OCI-M1 (cell line): ENCODE results near the gene SLC38A1.
"Not testable (repeated sequence)": the region's sequence is repeated elsewhere in the genome, so short reads cannot be mapped to it uniquely, and the experiment has no call there.

ENCODE experiments used
- DNase-seq: peaks from one replicate; lab custom pipeline; 2025; lab: John Stamatoyannopoulos, UW

SLC38A1 gene

DNA sequence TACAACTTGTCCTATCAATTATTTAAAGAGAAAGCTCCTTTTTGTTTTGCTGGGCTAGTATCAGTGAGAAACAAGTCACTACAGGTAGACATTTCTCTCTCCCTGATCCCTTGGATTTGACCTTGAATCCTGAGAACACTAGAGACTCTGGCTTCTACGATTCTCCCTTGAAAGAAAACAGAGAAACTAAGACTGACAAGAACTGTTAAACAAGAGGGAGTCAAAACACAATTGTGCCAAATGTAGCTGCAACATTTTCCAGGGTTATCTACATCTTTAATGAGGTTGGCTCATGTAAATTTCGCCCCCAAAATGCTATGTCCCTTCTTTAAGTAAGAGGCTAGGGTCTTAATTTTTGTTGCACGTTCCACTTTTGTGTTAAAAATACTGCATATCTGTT lies 62.4 kb downstream of the SLC38A1 start:
- no peak for DNase-seq

DNA sequence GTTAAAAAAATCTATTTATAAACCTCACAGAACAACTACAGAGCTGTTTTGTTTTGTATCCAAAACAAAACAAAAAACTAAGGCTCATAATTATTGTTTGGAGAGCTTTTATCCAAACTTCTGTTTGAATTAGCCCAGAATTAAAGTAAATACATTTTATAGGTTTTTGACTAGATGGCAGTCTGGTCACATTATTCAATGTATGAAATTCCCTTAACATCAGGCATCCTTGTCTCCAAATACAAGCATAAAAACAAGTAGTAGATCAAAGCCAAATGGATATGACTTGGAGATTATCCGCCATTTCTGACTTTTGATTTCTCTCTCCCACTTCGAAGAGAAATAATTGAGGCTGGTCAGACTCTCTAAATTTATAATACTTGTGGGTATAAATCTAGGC lies 63.5 kb downstream of the SLC38A1 start:
- no peak for DNase-seq

DNA sequence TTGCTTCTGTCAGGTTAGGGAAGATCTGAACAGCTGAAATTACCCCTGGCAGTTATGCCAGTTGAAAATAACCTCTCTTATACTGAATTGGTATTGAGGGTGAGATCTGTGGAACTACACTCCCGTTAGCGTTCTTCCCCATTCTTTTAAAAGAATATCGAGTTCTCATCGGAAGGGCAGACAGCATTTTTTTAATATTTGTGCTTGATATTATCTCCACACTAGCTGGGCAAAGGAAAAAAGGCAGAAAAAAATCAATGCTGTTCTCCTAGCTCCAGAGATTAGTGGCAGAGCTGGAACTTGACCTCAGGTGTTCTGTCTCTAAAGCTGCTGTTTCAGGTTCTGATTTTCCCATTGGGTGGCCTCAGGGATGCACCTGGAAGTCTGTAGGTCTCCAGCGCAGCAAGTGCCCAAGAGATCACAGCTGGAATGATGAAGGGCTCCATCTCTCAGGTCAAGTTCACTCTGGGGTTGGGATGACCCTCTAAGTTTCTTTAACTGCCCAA lies 67.5 kb downstream of the SLC38A1 start:
- DNase-seq: no peak

DNA sequence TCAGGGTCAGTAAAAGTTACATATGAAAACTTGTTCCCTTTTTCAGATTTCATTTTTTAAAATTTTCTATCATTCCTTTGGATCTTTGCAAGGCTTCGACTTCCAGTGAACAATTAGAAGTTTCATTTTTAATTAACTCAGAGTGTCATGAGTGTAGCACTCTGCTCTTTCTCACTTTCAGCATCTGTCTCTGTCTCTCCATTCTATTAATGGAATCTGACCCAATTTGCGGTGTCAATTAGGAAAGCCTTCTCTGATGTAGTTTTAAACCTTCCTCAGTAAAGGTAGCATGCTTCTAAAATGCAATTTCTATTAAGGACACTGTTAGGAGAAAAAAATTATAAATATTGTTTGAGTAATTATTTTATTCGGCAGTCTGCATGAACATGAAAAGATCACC lies 68.3 kb downstream of the SLC38A1 start:
- no peak for DNase-seq

DNA sequence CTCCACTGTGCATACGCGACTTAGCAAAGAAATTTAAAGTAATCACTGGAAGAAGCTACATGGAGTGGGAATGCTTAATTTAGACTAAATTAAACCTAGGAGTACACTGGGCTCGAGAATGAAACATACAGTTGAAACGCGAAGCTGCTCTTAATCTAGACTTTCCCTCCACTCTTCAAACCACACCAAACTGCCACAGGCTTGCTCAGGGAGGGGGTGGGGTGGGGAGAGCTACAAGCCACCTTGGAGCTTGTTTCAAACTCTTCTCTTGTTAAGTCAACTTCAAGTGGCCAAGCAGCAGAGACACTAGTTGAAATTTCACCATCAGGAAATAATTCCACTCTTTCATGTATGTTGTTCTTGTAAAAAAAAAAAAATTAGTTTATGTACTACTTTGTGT lies 69.9 kb downstream of the SLC38A1 start:
- DNase-seq: peak; percentile 46

DNA sequence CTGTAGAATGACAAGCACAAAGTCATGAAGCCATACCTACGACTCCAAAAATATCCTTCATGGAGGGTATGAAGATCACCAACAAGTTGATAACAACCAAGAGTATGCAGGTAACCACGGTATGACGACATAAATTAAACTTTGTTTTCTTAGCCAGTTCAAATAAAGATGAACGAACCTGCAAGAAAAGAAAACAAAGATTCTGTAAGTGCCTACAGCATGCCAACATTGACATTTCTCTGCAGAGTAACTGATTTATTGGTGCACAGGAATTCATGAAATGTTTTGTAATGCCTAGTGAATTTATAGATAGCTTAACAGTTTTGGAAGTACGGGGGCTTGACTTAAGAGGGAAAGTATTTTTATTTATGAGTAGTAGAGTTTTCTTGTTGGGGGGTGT lies 71.0 kb downstream of the SLC38A1 start:
- DNase-seq: no peak

DNA sequence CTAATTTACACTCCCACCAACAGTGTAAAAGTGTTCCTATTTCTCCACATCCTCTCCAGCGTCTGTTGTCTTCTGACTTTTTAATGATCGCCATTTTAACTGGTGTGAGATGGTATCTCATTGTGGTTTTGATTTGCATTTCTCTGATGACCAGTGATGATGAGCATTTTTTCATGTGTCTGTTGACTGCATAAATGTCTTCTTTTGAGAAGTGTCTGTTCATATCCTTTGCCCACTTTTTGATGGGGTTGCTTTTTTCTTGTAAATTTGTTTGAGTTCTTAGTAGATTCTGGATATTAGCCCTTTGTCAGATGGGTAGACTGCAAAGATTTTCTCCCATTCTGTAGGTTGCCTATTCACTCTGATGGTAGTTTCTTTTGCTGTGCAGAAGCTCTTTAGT lies 78.3 kb downstream of the SLC38A1 start:
- DNase-seq: not testable (repeated sequence)

DNA sequence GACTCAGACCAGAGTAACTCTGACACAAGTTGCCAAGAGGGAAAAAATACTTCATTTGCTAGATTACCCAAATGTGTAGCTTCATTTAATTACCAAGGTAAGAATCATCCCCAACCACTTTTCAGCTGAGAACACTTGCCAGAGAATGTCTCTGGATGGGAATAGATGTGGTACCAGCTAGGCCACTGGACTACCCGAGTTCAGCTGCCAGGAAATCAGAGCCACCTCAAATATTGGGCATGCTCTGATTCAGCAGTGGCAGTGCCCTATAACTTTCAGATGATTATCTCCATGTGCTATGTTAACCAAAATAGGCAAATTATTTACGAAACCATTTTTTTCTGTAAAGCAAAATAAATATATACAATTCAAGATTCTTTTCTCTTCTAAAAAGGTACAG lies 80.7 kb downstream of the SLC38A1 start:
- no peak for DNase-seq

DNA sequence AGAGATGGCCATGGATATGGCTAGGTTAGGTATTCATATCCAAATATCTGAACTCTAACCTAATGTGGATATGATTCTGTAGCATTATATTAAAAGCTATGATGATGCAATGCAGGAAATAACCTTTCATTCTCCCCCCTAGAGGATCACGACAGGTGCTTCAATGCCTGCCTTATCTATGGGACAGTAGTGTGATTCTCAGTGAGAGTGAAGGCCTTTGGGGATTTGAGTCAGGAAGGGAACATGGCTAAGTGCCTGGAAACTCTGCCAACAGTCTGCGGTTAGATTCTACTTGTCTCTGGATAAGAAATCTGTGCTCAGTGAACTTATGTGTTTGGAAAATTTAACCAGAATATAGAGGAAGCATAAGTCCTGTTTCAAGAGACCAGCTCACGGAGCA lies 81.8 kb downstream of the SLC38A1 start:
- DNase-seq: no peak

DNA sequence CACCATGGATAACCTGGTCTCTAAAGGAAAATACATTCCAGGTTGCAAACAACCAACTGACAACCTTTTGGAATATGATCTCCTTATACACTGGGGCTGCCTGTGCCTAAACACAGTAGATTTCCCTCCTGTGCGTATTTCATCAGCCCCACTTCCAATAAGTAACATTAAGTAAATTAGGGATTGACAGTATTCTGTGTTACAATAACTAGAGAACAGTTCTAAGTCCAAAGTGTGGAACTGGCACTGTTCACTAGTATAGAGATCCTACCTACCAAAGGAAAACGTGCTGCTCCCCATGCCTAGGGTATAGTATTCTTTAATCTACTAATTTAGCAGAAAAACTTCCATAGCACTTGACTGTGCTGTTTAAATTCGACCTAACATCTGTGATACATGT lies 82.8 kb downstream of the SLC38A1 start:
- DNase-seq: no peak

DNA sequence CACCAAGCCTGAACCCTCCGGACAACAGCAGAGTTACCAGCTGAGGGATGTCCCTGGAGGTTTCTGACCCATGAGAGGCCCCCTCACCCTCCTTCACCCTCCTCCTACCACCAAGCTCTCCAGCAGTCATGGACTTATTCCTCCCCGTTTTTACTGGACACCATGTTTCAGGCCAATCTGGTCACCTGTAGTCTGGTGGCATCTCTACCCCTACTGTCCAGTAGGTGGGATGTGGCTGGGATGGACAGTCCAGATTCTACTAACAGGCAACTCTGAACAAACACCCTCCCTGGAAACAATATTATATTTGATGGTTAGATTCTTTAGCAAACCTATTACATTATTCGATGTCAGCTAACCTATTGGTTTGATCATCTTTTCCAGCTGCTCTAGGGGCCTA lies 83.2 kb downstream of the SLC38A1 start:
- DNase-seq: no peak

DNA sequence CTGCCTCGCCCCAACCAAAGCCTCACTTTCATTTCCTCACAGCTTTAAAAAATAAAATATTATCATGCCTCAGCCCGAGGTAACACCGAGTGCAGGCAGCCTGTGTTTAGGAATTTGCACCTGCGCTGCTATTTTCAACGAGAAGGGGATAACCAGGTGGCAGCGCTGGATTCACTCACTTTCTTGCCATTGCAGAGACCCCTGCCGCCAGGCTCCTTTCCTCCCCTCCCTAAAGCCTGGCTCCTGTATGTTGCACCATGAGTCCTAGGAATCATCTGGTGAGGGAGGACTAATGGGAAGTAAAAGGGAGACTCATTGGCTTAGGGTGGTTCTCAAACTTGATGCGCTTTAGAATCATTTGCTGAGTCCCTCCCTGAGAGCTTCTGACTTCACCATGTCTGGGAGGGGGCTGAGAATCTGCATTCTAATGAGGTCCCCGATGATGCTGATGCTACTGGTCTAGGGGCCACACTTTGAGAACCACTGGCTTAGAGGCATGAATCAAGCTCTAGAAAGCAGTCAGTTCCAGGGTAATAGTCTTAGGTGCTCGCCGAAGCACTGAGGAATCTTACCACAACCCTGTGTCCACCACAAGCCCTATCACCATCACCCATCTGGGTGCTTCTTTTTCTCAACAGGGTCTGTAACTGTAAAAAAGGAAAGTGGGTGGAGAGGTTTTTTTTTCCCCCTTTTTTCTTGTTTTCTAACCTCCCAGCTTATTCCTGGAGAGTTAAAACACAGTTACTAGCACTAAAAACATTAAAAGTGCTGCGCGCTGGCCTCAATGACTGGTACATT lies 83.8 kb downstream of the SLC38A1 start:
- DNase-seq: peak; percentile 45

DNA sequence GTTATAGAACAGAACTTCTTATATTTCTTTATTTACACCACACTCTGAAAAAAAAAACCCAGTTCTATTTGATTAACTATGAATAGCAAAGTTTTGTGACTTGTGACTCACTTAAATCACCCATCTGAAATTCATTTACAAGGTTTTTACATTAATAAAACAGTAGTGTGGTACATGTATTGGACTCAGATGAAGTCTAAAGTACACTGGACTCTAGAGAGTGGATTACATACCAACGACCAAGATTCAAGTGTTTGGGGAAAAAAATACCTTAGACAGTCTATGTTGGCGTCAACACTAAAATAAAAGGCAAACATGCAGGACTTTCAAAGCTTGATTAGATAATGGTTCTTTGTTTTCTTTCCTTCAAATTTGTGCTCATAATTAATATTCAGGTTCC lies 85.7 kb downstream of the SLC38A1 start:
- no peak for DNase-seq

DNA sequence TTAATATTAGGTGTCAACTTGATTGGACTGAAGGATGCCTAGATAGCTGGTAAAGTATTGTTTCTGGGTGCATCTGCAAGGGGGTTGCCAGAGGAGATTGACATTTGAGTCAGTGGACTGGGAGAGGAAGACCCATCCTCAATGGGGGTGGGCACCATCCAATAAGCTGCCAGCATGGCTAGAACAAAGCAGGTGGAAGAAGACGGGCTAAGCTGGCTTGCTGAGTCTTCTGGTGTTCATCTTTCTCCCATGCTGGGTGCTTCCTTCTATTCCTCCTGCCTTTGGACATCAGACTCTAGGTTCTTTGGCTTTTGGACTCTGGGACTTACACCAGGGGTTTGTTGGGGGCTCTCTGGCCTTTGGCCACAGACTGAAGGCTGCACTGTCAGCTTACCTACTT lies 87.4 kb downstream of the SLC38A1 start:
- no peak for DNase-seq

DNA sequence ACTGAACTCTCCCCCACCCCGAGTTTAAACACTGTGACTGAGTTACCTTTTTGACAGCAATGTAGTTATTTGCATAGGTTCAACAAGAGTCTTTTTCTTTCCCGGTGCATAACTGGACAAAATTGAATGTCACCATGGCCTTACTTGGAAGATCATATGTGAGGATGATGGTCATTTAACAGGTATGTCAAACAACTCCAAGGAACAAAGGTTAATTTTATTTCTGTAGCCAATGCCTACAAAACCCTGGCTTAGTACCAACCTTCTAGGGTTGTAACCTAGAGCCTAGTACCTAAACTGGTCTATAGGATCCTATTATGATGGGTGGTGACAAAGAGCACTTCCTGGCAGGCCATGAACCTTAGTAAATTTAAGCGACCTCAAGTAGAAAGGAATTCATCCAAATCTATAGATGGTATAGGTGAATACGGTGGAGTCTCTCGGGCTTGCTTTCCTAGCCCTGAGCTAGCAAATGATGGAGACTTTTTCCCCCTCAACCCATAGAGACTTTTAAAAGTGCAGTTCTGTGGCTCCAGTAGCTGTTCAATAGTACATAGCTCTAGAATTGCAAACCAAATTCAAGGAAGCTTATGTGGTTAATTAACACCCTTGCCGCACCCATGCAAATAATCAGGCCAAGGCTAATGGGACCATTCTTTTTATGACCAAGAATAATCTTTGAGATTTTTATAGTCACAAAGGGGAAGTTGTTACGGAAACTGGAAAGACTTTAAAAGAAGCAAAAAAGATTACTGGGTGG lies 89.0 kb downstream of the SLC38A1 start:
- no peak for DNase-seq

DNA sequence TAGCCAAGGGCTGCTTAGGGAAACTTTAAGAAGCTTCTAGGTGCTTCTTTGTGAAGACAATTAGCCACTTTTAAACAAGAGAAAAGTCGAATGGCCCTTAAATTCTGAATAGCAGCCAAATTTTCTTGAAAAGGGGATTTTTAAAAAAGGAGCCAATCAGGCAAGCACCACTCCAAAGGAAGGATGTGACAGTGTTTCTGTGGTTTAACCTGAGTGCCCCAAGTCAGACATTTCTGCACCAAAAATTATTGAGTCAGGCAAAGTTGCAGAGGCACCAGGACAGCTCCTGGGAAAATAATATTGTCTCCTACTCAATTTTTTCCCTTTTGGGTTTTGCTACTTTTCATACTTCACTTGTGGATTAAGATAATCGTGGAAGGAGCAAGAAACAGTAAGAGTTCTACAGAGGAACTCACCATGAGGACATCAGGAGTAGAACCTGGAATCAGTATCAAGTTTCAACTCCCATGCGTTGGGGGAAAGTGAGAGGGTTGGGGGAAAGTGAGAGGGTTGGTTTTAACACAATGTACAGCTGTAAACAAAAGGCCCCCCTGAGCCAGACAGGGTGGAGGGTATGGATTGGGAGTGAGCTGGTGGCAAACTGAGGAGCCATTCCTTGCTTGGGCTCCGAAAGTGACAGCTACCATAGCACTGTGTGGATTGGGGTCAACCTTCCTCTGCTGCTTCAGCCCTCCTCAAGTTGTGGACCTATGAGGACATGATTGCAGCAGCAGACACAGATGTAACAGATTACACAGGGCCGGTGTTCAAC lies 90.8 kb downstream of the SLC38A1 start:
- DNase-seq: no peak

DNA sequence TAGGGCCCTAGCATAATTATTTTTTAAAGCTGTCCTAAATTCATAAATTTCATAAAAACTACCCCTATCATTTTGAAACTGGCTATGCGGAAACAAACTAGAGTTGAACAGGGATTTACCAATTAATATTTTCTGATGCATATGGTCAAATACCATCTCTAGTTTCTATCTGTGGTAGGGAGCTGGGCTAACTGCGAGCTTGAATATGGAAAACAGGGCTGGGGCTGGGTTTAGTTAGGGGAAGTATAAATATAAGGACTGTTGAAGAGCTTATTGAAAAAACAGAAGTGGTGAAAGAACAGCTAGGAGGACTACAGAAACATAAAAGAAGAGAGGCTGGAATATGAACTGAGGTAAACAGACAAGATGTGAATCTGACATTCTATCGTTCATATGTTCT lies 91.8 kb downstream of the SLC38A1 start:
- peak; percentile 45 for DNase-seq

DNA sequence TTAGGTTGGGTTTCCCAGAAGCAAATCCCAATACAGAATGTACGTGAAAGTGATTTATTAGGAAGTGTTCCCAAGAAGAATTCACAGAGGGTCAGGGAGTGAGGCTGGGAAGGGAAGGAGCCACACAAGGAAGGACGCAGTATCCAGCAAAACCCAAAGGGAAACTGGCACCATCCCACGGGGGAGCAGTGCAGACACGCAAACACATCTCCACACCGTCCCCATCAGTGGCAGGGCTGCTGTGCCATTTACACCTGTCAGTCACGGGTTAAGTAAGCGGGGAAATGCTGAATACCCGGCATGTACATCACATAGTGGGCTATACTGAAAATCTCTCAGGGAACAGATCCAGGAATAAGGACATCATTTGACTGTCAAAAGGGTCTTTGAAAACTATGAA lies 93.9 kb downstream of the SLC38A1 start:
- no peak for DNase-seq

DNA sequence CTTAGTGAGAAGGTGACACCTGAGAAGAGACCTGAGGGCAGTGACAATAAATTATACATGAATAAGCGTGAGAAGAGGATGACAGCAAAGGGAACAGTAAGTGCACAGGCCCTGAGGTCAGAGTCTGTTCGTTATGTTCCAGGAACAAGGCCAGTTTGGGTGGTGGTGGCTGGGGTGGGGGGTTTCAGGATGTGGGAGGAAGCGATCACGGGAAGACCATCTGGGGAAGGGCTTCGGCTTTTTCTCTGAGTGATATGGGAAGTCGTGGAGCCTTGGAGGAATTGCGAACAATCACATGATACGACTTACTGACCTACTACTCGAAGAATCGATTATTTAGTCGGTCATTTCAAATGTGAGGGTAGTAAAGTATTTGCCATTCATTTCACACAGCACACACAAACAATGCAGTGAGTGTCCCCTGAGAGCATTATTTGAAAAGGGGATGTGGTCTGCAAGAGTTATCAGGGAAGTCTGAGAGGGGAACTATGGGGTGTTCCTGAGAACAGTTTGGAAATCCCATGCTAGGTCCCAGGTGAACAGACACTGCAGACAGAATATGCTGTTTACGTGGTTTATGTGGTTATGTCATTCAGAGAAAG lies 94.7 kb downstream of the SLC38A1 start:
- DNase-seq: peak; percentile 13

DNA sequence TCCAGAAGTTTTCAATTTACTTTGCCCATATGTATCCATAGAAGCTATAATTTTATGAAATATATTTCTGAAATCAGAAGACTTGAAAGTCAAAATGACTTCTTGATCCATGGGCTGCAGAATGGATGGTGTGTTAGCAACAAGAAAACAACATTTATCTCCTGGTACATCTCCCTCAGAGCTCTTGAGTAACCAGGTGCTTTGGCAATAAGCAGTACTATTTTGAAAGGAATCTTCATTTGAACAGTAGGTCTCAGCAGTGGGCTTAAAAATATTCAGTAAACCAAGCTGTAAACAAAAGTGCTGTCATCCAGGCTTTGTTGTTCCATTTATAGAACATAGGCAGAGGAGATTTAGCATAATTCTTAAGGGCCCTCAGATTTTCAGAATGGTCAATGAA lies 100.4 kb downstream of the SLC38A1 start:
- no peak for DNase-seq

DNA sequence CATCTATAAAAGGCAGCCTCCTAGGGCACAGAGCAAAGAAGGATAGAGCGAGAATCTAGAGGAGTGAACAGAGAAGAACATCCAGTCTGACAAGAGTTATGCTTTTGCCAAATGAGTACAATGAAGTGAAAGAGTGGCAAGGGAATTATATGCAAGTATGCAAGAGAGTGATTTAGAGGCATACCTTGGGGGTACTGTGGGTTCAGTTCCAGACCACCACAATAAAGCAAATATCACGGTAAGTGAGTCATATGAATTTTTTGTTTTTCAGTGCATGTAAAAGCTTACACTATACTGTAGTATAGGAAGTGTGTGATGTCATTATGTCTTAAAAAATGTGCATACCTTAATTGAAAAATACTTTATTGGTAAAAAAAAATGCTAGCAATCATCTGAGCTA lies 101.4 kb downstream of the SLC38A1 start:
- DNase-seq: no peak

DNA sequence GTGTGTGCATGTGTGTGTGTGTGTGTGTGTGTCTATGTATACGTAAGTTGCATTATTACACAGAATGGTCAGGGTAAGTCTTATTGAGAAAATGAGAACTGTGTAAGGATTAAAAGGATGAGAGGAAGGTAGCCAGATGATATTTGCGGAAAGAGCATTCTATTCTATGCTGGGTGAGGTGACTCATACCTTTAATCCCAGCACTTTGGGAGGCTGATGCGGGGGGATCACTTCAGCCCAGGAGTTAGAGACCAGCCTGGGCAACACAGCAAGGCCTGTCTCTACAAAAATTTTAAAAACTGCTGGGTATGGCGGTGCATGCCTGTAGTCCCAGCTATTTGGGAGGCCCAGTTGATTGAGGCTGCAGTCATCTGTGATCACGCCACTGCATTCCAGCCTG lies 103.7 kb downstream of the SLC38A1 start:
- no peak for DNase-seq
